Hepatocyte (in vitro differentiated cells): Measurements from ENCODE around the gene HHEX. TPM values are rescaled to one million over a fixed set of nuclear protein-coding genes. Genes with fewer than 3 reads are reported as not detected.

Source experiments
- DNase-seq: peaks from one replicate; pipeline ENCODE4 v3.0.0-alpha.2; 2016; ENCODE audit warnings: low spot score
- H2AFZ ChIP-seq: fragments of 200-600 bp; sonication (generic); 2 replicates; pipeline ENCODE4 v1.6.0; 2016; ENCODE audit warnings: antibody characterized with exemption, mild to moderate bottlenecking
- H3K27ac ChIP-seq: fragments of 200-600 bp; sonication (generic); 2 replicates; pipeline ENCODE4 v1.5.1; 2016; ENCODE audit warnings: mild to moderate bottlenecking
- H3K27me3 ChIP-seq: fragments of 200-600 bp; sonication (generic); 2 replicates; pipeline ENCODE4 v1.6.1; 2016
- H3K36me3 ChIP-seq: fragments of 200-600 bp; sonication (generic); replicated peaks from 2 replicates; pipeline ENCODE4 v1.5.1; 2016; ENCODE audit warnings: low read depth; ENCODE audit not compliant: insufficient read depth
- H3K4me1 ChIP-seq: fragments of 200-600 bp; sonication (generic); 2 replicates; pipeline ENCODE4 v1.5.1; 2016; ENCODE audit warnings: mild to moderate bottlenecking, moderate library complexity; ENCODE audit not compliant: insufficient read depth
- H3K4me2 ChIP-seq: fragments of 200-600 bp; sonication (generic); 2 replicates; pipeline ENCODE4 v1.6.0; 2016
- H3K4me3 ChIP-seq: fragments of 200-600 bp; sonication (generic); 2 replicates; pipeline ENCODE4 v1.5.1; 2016; ENCODE audit warnings: mild to moderate bottlenecking
- H3K79me2 ChIP-seq: fragments of 200-600 bp; sonication (generic); 2 replicates; pipeline ENCODE4 v1.6.0; 2017; ENCODE audit warnings: mild to moderate bottlenecking
- H3K9me2 ChIP-seq: fragments of 200-600 bp; sonication (generic); replicated peaks from 2 replicates; pipeline ENCODE4 v1.6.0; 2017; ENCODE audit warnings: mild to moderate bottlenecking; ENCODE audit not compliant: insufficient read depth
- H3K9me3 ChIP-seq: fragments of 200-600 bp; sonication (generic); 2 replicates; pipeline ENCODE4 v1.5.1; 2016; ENCODE audit warnings: low read depth, mild to moderate bottlenecking
- H4K20me1 ChIP-seq: fragments of 200-600 bp; sonication (generic); 2 replicates; pipeline ENCODE4 v1.6.0; 2016; ENCODE audit warnings: mild to moderate bottlenecking; ENCODE audit not compliant: insufficient read depth, poor library complexity, severe bottlenecking
- CTCF ChIP-seq: fragments of 200-600 bp; sonication (generic); IDR thresholded peaks from 2 replicates; pipeline ENCODE4 v1.5.1; 2016; ENCODE audit warnings: antibody characterized with exemption, mild to moderate bottlenecking; ENCODE audit not compliant: poor library complexity
- EZH2 ChIP-seq: fragments of 200-600 bp; sonication (generic); IDR thresholded peaks from 2 replicates; pipeline ENCODE4 v1.6.1; 2016; ENCODE audit warnings: antibody characterized with exemption, mild to moderate bottlenecking, borderline replicate concordance
- EZH2phosphoT487 ChIP-seq: fragments of 200-600 bp; sonication (generic); IDR thresholded peaks from one replicate; pipeline ENCODE4 v1.6.1; 2018; ENCODE audit warnings: antibody characterized with exemption, mild to moderate bottlenecking, low read depth, moderate library complexity; ENCODE audit not compliant: unreplicated experiment, severe bottlenecking
- WGBS: methylation state at CpG from one replicate; pipeline ENCODE4 v1.1.6; 2016; ENCODE audit warnings: low lambda C conversion rate; ENCODE audit errors: missing lambda C conversion rate; 5-methylcytosine and 5-hydroxymethylcytosine counted together
- polyA plus RNA-seq: library from polyadenylated mRNA; unstranded; fragments of >200 nt; fragmentation: Nextera tagmentation; extraction: Ambion mirVana; gene quantifications from 2 replicates; pipeline ENCODE4 v1.2.1, GENCODE V29; 2016
- total RNA-seq: library from RNA; depleted of rRNA; stranded (reverse); fragments of >200 nt; gene quantifications from 2 replicates; pipeline ENCODE4 v1.2.3, GENCODE V29; 2014

HHEX gene
- total and polyA plus RNA-seq, 2 experiments from 2014 or later, result 15.1 to 18.4 TPM

DNA sequence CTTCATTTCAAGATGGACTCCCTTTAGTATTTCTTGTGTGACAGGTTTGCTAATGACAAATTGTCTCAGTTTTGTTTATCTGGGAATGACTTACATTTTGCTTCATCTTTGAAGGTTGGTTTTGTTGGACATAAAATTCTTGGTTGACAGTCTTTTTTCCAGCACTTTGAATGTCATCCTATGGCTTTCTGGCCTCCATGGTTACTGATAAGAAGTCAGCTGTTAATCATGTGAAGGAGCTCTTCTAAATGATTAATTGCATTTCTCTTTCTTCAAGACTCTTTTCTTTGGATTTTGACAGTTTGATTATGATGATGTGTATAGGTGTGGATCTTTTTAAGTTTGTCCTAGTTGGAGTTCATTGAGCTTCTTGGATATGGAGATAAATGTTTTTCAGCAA is 26.9 kb upstream of the HHEX start:
- H3K27ac ChIP-seq, result no peak overlapping the region
- H3K36me3 ChIP-seq, result no peaks in the 10 kb centered on the region
- H3K4me2 ChIP-seq, result no peak overlapping the region
- H4K20me1 ChIP-seq, result no peaks in the 10 kb centered on the region
- no peaks in the 10 kb centered on the region for H3K9me2 ChIP-seq
- no peaks in the 10 kb centered on the region for H3K27me3 ChIP-seq
- H3K79me2 ChIP-seq, result no peaks in the 10 kb centered on the region
- no peaks in the 10 kb centered on the region for H3K9me3 ChIP-seq
- H3K4me1 ChIP-seq, result no peaks in the 10 kb centered on the region
- no peak overlapping the region for H2AFZ ChIP-seq
- no peak overlapping the region for H3K4me3 ChIP-seq
- TF ChIP-seq EZH2 (no peak), CTCF (no peak), EZH2phosphoT487 (no peak)
- DNase-seq, result no peak

DNA sequence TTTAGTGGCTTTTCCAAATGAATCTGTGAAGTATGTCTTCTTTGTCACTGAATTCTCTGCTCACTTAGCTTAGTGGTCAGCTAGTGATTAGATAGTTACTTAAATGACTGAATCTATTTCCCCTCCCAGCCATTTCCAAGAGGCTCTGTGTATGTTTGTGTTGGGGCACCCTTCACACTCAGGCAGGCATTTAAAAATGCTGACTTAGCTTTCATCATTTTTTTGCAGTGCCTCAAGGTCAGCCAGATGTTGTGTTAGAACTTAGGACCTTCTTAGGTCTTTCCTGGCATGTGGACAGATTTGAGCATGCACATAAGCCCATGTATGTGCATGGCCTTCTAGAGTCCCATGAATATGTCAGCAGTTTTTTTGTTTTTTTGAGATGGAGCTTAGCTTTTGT is 25.4 kb upstream of the HHEX start:
- no peaks in the 10 kb centered on the region for H4K20me1 ChIP-seq
- no peaks in the 10 kb centered on the region for H3K36me3 ChIP-seq
- H2AFZ ChIP-seq, result no peak overlapping the region

DNA sequence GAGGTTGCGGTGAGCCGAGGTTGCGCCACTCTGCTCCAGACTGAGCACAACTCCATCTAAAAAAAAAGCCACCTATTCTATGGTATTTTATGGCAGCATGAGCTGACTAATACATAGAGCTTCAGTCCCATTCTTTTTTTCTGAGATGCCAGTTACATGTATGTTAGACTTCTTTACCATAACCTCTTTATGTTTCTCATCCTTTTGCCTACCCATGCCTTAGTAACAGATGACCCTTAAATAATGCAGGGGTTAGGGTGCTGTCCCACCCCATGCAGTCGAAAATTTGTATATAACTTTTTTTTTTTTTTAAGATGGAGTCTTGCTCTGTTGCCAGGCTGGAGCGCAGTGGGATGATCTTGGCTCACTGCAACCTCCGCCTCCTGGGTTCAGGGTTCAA is 22.7 kb upstream of the HHEX start:
- H3K36me3 ChIP-seq, result no peaks in the 10 kb centered on the region
- H3K79me2 ChIP-seq, result no peaks in the 10 kb centered on the region
- no peaks in the 10 kb centered on the region for H3K4me1 ChIP-seq
- 97% methylated on average over 6 of the region's 6 CpGs for WGBS
- H3K27me3 ChIP-seq, result no peaks in the 10 kb centered on the region
- H3K4me3 ChIP-seq, result no peak overlapping the region
- H3K9me2 ChIP-seq, result no peaks in the 10 kb centered on the region
- no peaks in the 10 kb centered on the region for H4K20me1 ChIP-seq
- H3K4me2 ChIP-seq, result no peak overlapping the region
- no peaks in the 10 kb centered on the region for H3K9me3 ChIP-seq
- no peak overlapping the region for H2AFZ ChIP-seq
- DNase-seq, result no peak
- no peak overlapping the region for H3K27ac ChIP-seq
- TF ChIP-seq EZH2phosphoT487 (no peak), CTCF (no peak), EZH2 (no peak)

More for the DNA sequence above, 25.4 kb upstream of the HHEX start:
- no peaks in the 10 kb centered on the region for H3K4me1 ChIP-seq
- TF ChIP-seq EZH2, result no peak
- TF ChIP-seq EZH2phosphoT487, result no peak
- TF ChIP-seq CTCF, result no peak
- no peaks in the 10 kb centered on the region for H3K27me3 ChIP-seq
- no peaks in the 10 kb centered on the region for H3K9me2 ChIP-seq
- no peak overlapping the region for H3K4me3 ChIP-seq
- H3K79me2 ChIP-seq, result no peaks in the 10 kb centered on the region
- H3K27ac ChIP-seq, result no peak overlapping the region
- no peak for DNase-seq
- no peaks in the 10 kb centered on the region for H3K9me3 ChIP-seq
- H3K4me2 ChIP-seq, result no peak overlapping the region

DNA sequence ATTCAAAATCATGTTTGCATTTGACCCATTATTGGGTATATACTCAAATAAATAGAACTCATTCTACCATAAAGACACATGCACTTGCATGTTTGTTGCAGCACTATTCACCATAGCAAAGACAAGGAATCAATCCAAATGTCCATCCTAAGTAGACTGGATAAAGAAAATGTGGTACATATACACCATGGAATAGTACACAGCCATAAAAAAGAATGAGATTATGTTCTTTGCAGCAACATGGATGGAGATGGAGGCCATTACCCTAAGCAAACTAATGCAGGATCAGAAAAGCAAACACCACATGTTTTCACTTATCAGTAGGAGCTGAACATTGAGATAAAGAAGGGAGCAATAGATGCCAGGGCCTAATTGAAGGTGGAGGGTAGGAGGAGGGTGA is 12.0 kb upstream of the HHEX start:
- Histone ChIP-seq H3K79me2 (no peaks in the 10 kb centered on the region), H3K27me3 (peaks cover under 1% of the 10 kb centered on the region), H3K36me3 (no peaks in the 10 kb centered on the region), H3K4me1 (no peaks in the 10 kb centered on the region), H2AFZ (no peak overlapping the region), H4K20me1 (no peaks in the 10 kb centered on the region), H3K9me2 (peaks cover 3% of the 10 kb centered on the region), H3K4me2 (no peak overlapping the region), H3K27ac (no peak overlapping the region), H3K4me3 (no peak overlapping the region), H3K9me3 (no peaks in the 10 kb centered on the region)
- DNase-seq, result no peak
- TF ChIP-seq EZH2phosphoT487 (no peak), CTCF (no peak), EZH2 (no peak)
